ENCODE results near the gene SUMO2. TPM values are rescaled to one million over a fixed set of nuclear protein-coding genes. Genes with fewer than 3 reads are reported as not detected.

The SUMO2 gene
- total and polyA plus RNA-seq, 2 of the 8 experiments (the other 6 are each of a cell fraction or from before 2014, with no cell fraction given): 184 to 779 TPM

- no peak for TF ChIP-seq JUND (IDR thresholded peaks at IDR 0.05; ENCODE audit: low read length)
- TF ChIP-seq SP4 (IDR thresholded peaks at IDR 0.05; ENCODE audit: low read length): no peak
- peak; percentile 75 for TF ChIP-seq SAP30 (IDR thresholded peaks at IDR 0.05; ENCODE audit: insufficient read depth, insufficient replicate concordance, low read length)
- no peak for TF ChIP-seq KDM1A (IDR thresholded peaks at IDR 0.05; ENCODE audit: borderline replicate concordance, low read length)
- no peak for TF ChIP-seq TAF7 (optimal IDR thresholded peaks at IDR 0.05; ENCODE audit: borderline replicate concordance, low read depth, low read length)
- no peak for TF ChIP-seq ATF2 (IDR thresholded peaks at IDR 0.05; ENCODE audit: low read length)
Measured at GRCh38 chr17:75181608-75182318, 996 bp downstream of the SUMO2 start (continued).

Measured in H1 (cell line).